GM12865 (cell line): Measurements from ENCODE around the gene CNTD1.
"Not testable (repeated sequence)": the region's sequence is repeated elsewhere in the genome, so short reads cannot be mapped to it uniquely, and the experiment has no call there.

ENCODE experiments used
- DNase-seq: peaks from one replicate; pipeline ENCODE4 v3.0.0; 2010; ENCODE audit warnings: low read depth
- H3K4me3 ChIP-seq: 2 replicates; pipeline ENCODE4 v1.5.1; 2011; ENCODE audit warnings: mild to moderate bottlenecking, low read depth, low read length, control low read depth
- CTCF ChIP-seq: IDR thresholded peaks from 2 replicates; pipeline ENCODE4 v1.5.1; 2011; ENCODE audit warnings: low read length, control low read depth, low read depth, inconsistent platforms; ENCODE audit not compliant: insufficient read depth; ENCODE audit errors: missing control alignments

Gene CNTD1

DNA sequence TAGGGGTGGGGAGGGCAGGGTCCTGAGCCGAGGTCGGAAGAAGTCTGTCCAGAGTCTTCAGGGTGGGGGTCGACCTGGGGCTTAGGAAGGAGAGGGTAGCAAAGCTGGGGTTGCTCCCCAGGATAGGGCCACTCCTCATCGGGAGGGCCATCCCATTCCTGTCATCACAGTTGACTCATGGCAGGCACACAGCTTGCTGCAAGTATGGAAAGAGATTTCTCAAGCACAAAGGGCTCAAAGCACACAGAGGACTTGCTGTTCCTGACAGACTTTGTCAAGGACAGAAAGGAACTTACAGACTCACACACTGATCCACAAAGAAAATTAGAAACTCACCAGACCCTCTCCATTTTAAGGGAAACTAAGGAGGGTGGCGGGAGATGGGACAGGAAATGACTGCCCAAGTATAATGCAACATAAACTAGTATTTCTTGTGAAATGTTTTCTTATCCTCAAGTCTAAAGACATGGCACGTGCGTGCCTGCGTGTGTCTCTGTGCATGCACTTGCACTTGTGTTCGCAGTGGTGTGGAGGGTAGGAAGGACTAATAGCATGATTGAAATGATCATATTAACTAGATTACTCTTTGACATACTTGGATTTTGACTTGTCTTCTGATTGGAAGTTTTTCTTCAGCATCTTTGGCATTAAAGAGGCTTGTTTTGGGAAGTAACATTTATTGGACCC lies 48.1 kb downstream of the CNTD1 start:
- no peak for DNase-seq
- no peak overlapping the region for H3K4me3 ChIP-seq
- TF ChIP-seq CTCF: no peak

- no peak overlapping the region for H3K4me3 ChIP-seq
- no peak for DNase-seq
- TF ChIP-seq CTCF: no peak
These were observed 49.4 kb downstream of the CNTD1 start for GRCh38 chr17:42848093-42848492.

GRCh38 chr17:42849031-42849430 lies 50.4 kb downstream of the CNTD1 start:
- H3K4me3 ChIP-seq: no peak overlapping the region
- no peak for TF ChIP-seq CTCF
- DNase-seq: no peak

- H3K4me3 ChIP-seq: no peak overlapping the region
- DNase-seq: no peak
- no peak for TF ChIP-seq CTCF
These were observed 51.0 kb downstream of the CNTD1 start for GRCh38 chr17:42849451-42850181.

- H3K4me3 ChIP-seq: no peak within 1 kb of the TSS
- no peak for TF ChIP-seq CTCF
- no peak for DNase-seq
These were observed 52.3 kb downstream of the CNTD1 start, which contains the start of gene AOC3 for GRCh38 chr17:42850954-42851353. Gene AOC3 (plus strand): TSS chr17:42851199. CDS start chr17:42851344, 145 bp downstream.

DNA sequence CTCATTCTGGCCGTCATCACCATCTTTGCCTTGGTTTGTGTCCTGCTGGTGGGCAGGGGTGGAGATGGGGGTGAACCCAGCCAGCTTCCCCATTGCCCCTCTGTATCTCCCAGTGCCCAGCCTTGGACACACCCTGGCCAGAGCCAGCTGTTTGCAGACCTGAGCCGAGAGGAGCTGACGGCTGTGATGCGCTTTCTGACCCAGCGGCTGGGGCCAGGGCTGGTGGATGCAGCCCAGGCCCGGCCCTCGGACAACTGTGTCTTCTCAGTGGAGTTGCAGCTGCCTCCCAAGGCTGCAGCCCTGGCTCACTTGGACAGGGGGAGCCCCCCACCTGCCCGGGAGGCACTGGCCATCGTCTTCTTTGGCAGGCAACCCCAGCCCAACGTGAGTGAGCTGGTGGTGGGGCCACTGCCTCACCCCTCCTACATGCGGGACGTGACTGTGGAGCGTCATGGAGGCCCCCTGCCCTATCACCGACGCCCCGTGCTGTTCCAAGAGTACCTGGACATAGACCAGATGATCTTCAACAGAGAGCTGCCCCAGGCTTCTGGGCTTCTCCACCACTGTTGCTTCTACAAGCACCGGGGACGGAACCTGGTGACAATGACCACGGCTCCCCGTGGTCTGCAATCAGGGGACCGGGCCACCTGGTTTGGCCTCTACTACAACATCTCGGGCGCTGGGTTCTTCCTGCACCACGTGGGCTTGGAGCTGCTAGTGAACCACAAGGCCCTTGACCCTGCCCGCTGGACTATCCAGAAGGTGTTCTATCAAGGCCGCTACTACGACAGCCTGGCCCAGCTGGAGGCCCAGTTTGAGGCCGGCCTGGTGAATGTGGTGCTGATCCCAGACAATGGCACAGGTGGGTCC lies 52.9 kb downstream of the CNTD1 start:
- not testable (repeated sequence) for H3K4me3 ChIP-seq, DNase-seq

- H3K4me3 ChIP-seq: no peak overlapping the region
- no peak for TF ChIP-seq CTCF
- no peak for DNase-seq
These were observed 53.7 kb downstream of the CNTD1 start for GRCh38 chr17:42852351-42852750.
